ENCODE results near the gene FER. TPM values are rescaled to one million over a fixed set of nuclear protein-coding genes. Genes with fewer than 3 reads are reported as not detected.

Gene FER
- total and polyA plus RNA-seq, 9 of the 15 experiments (the other 6 are each of a cell fraction or from before 2014, with no cell fraction given) = 6.7 to 18.2 (median 8.9) TPM

- no peaks in the 10 kb centered on the region for H3K4me1 ChIP-seq (replicated peaks in 1 of 2; ENCODE audit: control insufficient read depth in 2 of 2, insufficient read depth in 2 of 2, low read length in 2 of 2)
- no peaks in the 10 kb centered on the region for H4K20me1 ChIP-seq (replicated peaks; ENCODE audit: control insufficient read depth, insufficient read depth, low read length)
- H3K79me2 ChIP-seq (ENCODE audit: control insufficient read depth, insufficient read depth, low read length) = no peaks in the 10 kb centered on the region
- H3K36me3 ChIP-seq (ENCODE audit: control insufficient read depth, insufficient read depth, low read length) = no peaks in the 10 kb centered on the region
- H3K9me3 ChIP-seq (replicated peaks; ENCODE audit: control insufficient read depth, insufficient read depth, low read depth, low read length) = no peaks in the 10 kb centered on the region
- in situ Hi-C loops (cut with MboI) = no loop called here
- H3K27me3 ChIP-seq (ENCODE audit: control insufficient read depth in 2 of 2, insufficient read depth in 2 of 2, low read length in 2 of 2) = no peaks in the 10 kb centered on the region
- H2AFZ ChIP-seq (ENCODE audit: low read depth, low read length) = no peak overlapping the region
- no peak overlapping the region for H3K4me3 ChIP-seq
- ChIA-PET CTCF (ENCODE audit: low intra/inter-chr PET ratio) (no interaction called here), POLR2A (no interaction called here)
- H3K9me1 ChIP-seq (ENCODE audit: control insufficient read depth, insufficient read depth, low read length) = no peaks in the 10 kb centered on the region
- 76% methylated on average over 1 of the region's 1 CpG for WGBS (ENCODE audit: insufficient coverage, low coverage, missing lambda C conversion rate)
- no peak overlapping the region for H3K9ac ChIP-seq (ENCODE audit: insufficient read depth in 1 of 2, low read depth in 2 of 2, low read length in 2 of 2)
- no peak for TF ChIP-seq FOS (IDR thresholded peaks at IDR 0.05; ENCODE audit: extremely low read depth, insufficient read length)
- TF ChIP-seq ADNP (tag; IDR thresholded peaks at IDR 0.05) = no peak
- TF ChIP-seq CREBBP (IDR thresholded peaks at IDR 0.05; ENCODE audit: low read depth, low read length) = no peak
- no peak for TF ChIP-seq ESRRB (CRISPR knock-in tag; IDR thresholded peaks at IDR 0.05; ENCODE audit: borderline replicate concordance)
- TF ChIP-seq ZNF197 (CRISPR knock-in tag; IDR thresholded peaks at IDR 0.05; ENCODE audit: low read depth) = no peak
- DNase-seq (ENCODE audit: extremely low read depth in 1 of 4, low spot score in 3 of 4) (no peak), ATAC-seq (no peak), FAIRE-seq (no peak)
- no peak overlapping the region for H3K27ac ChIP-seq (ENCODE audit: extremely low read depth, low read depth, low read length)
- no TSS peak for BruUV-seq (replicated peaks)
- H3K4me2 ChIP-seq (ENCODE audit: insufficient read depth, low read length) = no peak overlapping the region
- intact Hi-C loops (cut with micrococcal nuclease) = loop anchor here (10.0 kb wide), 1 partner anchor 178 kb away; no protein-coding TSS in a partner anchor
Observed at GRCh38 chr5:109126481-109126880, 378.8 kb downstream of the FER start.

DNA sequence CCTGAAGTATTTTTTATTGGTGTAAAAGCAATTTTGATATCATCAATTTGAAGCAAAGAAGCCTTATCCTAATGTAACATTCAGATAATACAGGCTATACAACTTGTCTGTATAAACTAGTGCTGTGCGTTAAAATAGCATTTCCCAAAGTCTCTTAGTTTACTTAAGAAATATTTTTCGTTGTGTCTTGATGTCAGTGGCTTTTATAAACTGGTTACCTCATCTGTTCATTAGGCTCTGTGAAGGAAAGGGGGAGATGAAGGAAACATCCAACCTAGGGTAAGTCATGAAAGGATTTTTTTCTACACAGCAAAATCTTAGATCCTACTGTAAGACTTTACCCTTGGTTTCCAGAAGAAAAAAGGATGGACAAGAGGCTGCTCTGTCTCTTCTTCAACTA is 389.2 kb downstream of the FER start:
- in situ Hi-C loops (cut with MboI) = no loop called here
- Histone ChIP-seq H3K4me3 (no peak overlapping the region), H3K27ac (ENCODE audit: extremely low read depth, low read depth, low read length) (no peak overlapping the region), H3K27me3 (ENCODE audit: control insufficient read depth in 2 of 2, insufficient read depth in 2 of 2, low read length in 2 of 2) (no peaks in the 10 kb centered on the region), H2AFZ (ENCODE audit: low read depth, low read length) (no peak overlapping the region), H3K4me2 (ENCODE audit: insufficient read depth, low read length) (no peak overlapping the region), H3K4me1 (replicated peaks in 1 of 2; ENCODE audit: control insufficient read depth in 2 of 2, insufficient read depth in 2 of 2, low read length in 2 of 2) (peaks cover 0 to 7% of the 10 kb centered on the region in 2 experiments; a peak in 2 of 5 replicates), H3K79me2 (ENCODE audit: control insufficient read depth, insufficient read depth, low read length) (no peaks in the 10 kb centered on the region), H3K9me3 (replicated peaks; ENCODE audit: control insufficient read depth, insufficient read depth, low read depth, low read length) (no peaks in the 10 kb centered on the region), H3K9me1 (ENCODE audit: control insufficient read depth, insufficient read depth, low read length) (no peaks in the 10 kb centered on the region), H4K20me1 (replicated peaks; ENCODE audit: control insufficient read depth, insufficient read depth, low read length) (no peaks in the 10 kb centered on the region), H3K36me3 (ENCODE audit: control insufficient read depth, insufficient read depth, low read length) (no peaks in the 10 kb centered on the region), H3K9ac (ENCODE audit: insufficient read depth in 1 of 2, low read depth in 2 of 2, low read length in 2 of 2) (no peak overlapping the region)
- no peak for ATAC-seq
- no peak for FAIRE-seq
- no peak for DNase-seq (ENCODE audit: extremely low read depth in 1 of 4, low spot score in 3 of 4)
- POLR2A ChIA-PET = no interaction called here
- no peak for TF ChIP-seq ZFP30 (CRISPR knock-in tag; IDR thresholded peaks at IDR 0.05; ENCODE audit: borderline replicate concordance)
- no peak for TF ChIP-seq ELF2 (CRISPR knock-in tag; IDR thresholded peaks at IDR 0.05)
- no peak for TF ChIP-seq ZNF785 (CRISPR knock-in tag; IDR thresholded peaks at IDR 0.05)
- no peak for TF ChIP-seq CREB3L1 (IDR thresholded peaks at IDR 0.05; ENCODE audit: borderline replicate concordance, low read depth)
- TF ChIP-seq, protein P1, sequence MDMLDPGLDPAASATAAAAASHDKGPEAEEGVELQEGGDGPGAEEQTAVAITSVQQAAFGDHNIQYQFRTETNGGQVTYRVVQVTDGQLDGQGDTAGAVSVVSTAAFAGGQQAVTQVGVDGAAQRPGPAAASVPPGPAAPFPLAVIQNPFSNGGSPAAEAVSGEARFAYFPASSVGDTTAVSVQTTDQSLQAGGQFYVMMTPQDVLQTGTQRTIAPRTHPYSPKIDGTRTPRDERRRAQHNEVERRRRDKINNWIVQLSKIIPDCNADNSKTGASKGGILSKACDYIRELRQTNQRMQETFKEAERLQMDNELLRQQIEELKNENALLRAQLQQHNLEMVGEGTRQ (CRISPR knock-in tag; IDR thresholded peaks at IDR 0.05) = no peak
- BruUV-seq (replicated peaks) = no TSS peak
- CTCF ChIA-PET (ENCODE audit: low intra/inter-chr PET ratio) = no interaction called here
- intact Hi-C loops (cut with micrococcal nuclease) = no loop called here
- WGBS (ENCODE audit: insufficient coverage, low coverage, missing lambda C conversion rate) = 29% methylated on average over 2 of the region's 2 CpGs
